GM19324 (cell line): ENCODE data around the gene KCNMB4.

Source experiments
- ATAC-seq: cut with Tn5 transposase; IDR thresholded peaks from one replicate; pipeline ENCODE4 v1.9.1; 2021; ENCODE audit warnings: mild to moderate bottlenecking, moderate library complexity; ENCODE audit not compliant: unreplicated experiment, low FRiP score

Gene KCNMB4

GRCh38 chr12:70427611-70428010 lies 61.5 kb downstream of the KCNMB4 start:
- no peak for ATAC-seq

DNA sequence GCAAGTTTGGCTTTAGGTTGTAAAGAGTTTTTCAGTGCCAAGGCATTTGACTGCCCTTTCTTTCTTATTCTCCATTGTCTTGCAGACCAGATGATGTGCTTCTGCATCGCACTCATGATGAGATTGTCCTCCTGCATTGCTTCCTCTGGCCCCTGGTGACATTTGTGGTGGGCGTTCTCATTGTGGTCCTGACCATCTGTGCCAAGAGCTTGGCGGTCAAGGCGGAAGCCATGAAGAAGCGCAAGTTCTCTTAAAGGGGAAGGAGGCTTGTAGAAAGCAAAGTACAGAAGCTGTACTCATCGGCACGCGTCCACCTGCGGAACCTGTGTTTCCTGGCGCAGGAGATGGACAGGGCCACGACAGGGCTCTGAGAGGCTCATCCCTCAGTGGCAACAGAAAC lies 64.3 kb downstream of the KCNMB4 start:
- ATAC-seq, result no peak

DNA sequence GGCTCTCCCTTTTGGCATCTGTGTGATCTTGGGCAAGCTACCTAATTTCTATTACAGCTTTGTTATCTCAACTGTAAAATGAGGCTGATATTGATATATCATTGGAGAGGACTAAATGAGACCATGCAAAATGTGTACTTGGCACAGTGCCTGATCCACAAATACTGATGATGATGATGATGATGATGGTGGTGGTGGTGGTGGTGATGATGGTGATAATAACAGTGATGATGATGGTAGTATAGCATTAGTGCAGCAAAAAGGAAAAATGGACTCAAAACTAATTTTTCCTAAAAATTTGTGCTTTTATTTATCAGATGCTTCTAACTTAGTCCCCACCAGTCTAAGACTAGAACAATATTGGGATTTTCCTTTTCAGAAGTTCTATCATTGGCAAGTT lies 70.7 kb downstream of the KCNMB4 start:
- no peak for ATAC-seq

GRCh38 chr12:70443062-70443673 lies 77.1 kb downstream of the KCNMB4 start:
- no peak for ATAC-seq

- no peak for ATAC-seq
Measured at GRCh38 chr12:70444903-70445302, 78.8 kb downstream of the KCNMB4 start.

DNA sequence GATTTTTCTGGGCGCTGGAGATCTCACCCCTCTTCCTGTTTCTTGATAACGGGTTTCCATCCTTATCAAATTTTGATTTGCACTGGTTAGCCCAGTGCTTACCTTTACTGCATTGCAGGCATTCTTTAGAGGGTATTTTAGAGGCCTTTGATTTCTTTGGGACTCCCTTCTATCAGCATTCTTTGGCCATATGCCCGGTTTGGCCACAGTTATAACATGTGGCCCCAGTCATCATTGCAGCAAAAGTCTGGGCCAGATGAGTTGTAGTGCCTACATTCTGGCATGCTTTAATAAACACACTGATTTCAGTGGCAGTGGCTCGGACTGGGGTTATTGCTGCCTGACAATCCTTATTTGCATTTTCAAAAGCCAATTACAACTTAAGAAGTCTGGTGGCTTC lies 82.3 kb downstream of the KCNMB4 start:
- ATAC-seq, result no peak

DNA sequence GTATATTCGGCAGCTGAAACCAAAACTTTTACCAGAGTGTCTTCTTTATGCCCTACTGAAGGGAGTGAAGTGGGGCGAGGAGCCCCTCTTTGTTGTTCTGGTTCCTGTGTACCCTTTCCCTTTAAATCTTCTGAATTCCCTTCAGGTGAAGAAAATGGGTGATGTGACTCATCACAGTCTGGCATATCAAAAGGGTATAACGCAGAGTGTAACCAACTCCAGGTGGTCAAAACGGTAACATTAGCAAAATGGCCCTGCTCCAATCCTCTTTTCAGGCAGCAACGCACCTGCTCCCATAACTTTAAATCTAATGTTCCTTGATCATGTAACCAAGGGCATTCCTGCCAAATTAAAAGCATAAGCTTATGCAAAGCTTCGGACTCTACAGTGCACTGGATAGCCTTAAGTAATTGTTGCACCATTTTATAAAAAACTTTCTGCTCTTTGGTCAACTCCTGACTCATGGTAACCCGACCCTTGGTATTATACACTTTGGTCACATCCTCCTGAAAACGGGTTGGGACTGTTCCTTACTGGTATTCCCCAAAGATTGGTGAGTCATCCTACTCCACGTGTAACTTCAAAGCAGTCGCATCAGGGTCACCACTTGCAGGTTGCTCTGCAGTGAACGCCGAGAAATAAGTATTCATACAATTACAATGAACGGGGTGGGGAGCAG lies 83.1 kb downstream of the KCNMB4 start:
- ATAC-seq, result no peak

GRCh38 chr12:70449753-70450341 lies 83.8 kb downstream of the KCNMB4 start:
- no peak for ATAC-seq

DNA sequence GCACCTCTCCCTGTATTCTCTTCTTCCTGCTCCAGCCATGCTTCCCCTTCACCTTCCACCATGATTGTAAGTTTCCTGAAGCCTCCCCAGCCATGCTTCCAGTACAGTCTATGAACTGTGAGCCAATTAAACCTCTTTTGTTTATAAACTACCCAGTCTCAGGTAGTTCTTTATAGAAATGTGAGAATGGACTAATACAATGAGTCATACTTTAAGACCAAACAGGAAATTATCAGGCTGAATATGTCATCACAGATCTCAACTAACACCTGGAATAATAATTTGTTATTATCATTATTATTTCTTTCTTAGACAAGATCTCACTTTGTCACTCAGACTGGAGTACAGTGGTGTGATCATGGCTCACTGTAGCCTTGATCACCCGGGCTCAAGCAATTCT lies 85.4 kb downstream of the KCNMB4 start:
- no peak for ATAC-seq

- no peak for ATAC-seq
Measured at GRCh38 chr12:70456953-70457352, 90.9 kb downstream of the KCNMB4 start.

DNA sequence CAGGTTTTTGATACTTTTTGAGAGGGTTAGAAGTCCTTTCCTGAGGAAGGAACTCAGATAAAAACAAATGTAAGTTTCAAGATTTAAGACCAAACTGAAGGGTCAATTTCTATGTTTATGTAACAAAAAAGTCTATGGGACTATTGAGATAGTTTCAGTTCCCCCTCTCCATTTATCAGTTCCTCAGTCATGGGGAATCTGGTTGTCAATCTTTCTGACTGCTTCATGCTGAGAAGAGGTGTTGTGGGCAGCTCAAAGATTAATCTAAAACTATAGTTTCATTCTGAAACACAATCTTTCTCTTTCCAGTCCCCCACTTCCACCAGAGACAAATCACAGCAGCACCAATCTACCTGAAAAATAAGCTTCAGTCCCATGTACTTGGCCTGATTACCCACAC lies 93.7 kb downstream of the KCNMB4 start:
- ATAC-seq, result no peak

- no peak for ATAC-seq
Measured at GRCh38 chr12:70463997-70464396, 97.9 kb downstream of the KCNMB4 start.

- ATAC-seq, result no peak
Measured at GRCh38 chr12:70466753-70467152, 100.7 kb downstream of the KCNMB4 start.

DNA sequence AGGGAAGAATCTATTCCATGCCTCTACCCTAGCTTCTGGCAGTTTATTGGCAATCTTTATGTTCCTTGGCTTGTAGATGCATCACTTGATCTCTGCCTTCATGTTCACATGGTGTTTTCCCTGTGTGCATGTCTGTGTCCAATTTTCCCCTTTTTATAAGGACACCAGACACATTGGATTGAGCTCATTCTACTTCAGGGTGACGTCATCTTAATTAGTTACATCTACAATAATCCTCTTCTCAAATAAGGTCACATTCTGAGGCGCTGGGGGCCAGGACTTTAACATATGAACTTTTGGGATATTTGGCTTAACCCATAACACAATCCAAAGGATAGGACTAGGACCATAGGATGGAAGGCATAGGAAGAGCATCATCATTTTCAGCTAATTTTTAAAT lies 101.4 kb downstream of the KCNMB4 start:
- no peak for ATAC-seq

DNA sequence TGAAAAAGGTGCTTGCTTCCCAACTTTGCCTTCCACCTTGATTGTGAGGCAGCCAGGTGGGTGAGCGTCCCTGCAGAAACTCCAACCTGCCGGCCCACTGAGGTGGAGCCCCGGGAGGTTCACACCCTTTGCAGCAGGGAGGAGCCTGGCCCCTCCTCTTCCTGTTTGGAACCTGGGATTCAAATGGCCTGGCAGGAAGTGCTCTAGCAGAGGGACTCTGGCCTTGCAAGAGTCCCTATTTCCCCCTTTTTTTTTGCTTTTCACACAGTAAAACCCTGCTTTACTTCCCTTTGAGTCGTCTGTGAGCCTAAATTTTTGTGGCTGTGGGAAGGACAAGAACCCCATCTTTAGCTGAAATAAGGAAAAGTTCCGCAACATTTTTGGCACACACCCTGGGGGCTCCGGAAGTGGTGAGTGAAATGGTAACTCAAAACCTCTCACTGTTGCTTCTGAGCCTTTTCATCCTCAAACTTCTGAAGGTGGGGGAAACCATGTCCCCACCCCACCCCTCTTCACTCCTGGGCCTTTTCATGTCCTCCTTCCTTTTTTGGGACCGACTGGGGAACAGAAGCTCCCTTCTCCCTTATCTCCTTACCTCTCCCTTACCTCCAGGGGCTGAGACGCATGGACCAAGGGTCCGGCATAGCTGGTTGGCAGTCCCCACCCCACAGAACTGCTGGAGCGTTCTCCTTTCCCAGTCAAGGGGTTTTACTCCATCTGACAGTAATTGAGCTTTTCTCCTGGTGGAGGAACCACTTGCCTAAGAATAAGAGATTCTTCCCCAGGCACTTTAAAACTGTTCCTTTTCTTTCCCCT lies 102.0 kb downstream of the KCNMB4 start:
- no peak for ATAC-seq

GRCh38 chr12:70468741-70469140 lies 102.7 kb downstream of the KCNMB4 start:
- ATAC-seq, result no peak

- no peak for ATAC-seq
Measured at GRCh38 chr12:70469221-70469820, 103.2 kb downstream of the KCNMB4 start.

- ATAC-seq, result no peak
Measured at GRCh38 chr12:70482764-70483163, 116.7 kb downstream of the KCNMB4 start.
